Parathyroid adenoma (tissue), 2 donors: ENCODE results near the gene ADAMTS19.

Source experiments
- H2AFZ ChIP-seq: fragments of 300-600 bp; sonication (generic); one replicate; pipeline ENCODE4 v1.7.0; 2017; ENCODE audit warnings: antibody characterized with exemption, mild to moderate bottlenecking
- H3K27ac ChIP-seq: fragments of 300-600 bp; sonication (generic); one replicate; pipeline ENCODE4 v1.7.0; 2017
- H3K27me3 ChIP-seq: fragments of 300-600 bp; sonication (generic); one replicate; pipeline ENCODE4 v1.7.0; 2017; ENCODE audit warnings: low read length; ENCODE audit not compliant: control insufficient read depth, insufficient read depth
- H3K36me3 ChIP-seq: fragments of 300-600 bp; sonication (generic); one replicate; pipeline ENCODE4 v1.7.0; 2017; ENCODE audit warnings: low read length; ENCODE audit not compliant: control insufficient read depth, insufficient read depth
- H3K4me1 ChIP-seq: fragments of 300-600 bp; sonication (generic); one replicate; pipeline ENCODE4 v1.7.0; 2017; ENCODE audit warnings: control low read depth
- H3K4me2 ChIP-seq: fragments of 300-600 bp; sonication (generic); one replicate; pipeline ENCODE4 v1.7.0; 2017; ENCODE audit warnings: low read length
- H3K4me3 ChIP-seq: fragments of 300-600 bp; sonication (generic); one replicate; pipeline ENCODE4 v1.7.0; 2017; ENCODE audit warnings: low read depth, low read length
- H3K79me2 ChIP-seq: fragments of 300-600 bp; sonication (generic); one replicate; pipeline ENCODE4 v1.7.0; 2017; ENCODE audit warnings: control low read depth
- H3K9ac ChIP-seq: fragments of 300-600 bp; sonication (generic); one replicate; pipeline ENCODE4 v1.7.0; 2017; ENCODE audit warnings: mild to moderate bottlenecking
- H3K9me3 ChIP-seq: fragments of 300-600 bp; sonication (generic); one replicate; pipeline ENCODE4 v1.7.0; 2017; ENCODE audit warnings: low read length; ENCODE audit not compliant: control insufficient read depth
- TF ChIP-seq, protein P1 (sequence below): fragments of 300-600 bp; sonication (generic); IDR thresholded peaks from one replicate; pipeline ENCODE4 v1.7.0; 2017; ENCODE audit warnings: antibody characterized with exemption, mild to moderate bottlenecking
- donor health status: primary hyperparathyroidism.

The ADAMTS19 gene

DNA sequence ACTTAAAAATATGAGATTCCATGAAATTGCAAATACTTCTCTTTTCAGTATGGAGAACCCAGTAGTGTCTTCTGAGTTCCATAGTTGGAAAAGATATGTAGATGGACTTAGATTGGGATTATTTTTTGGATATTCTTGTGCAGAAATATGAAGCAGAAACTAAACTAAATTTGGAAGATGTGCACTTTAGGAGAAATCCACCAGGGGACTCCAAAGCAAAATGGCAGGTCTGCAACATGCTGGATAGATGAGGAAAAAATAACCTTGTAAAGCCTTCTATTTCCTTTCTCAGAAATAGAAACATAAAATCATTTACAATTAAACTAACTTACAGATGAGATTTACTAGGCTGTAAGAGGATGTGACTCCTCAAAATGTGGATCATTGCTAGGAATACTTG, 238.6 kb downstream of the ADAMTS19 start:
- Histone ChIP-seq H2AFZ (no peak overlapping the region), H3K4me1 (no peaks in the 10 kb centered on the region), H3K9me3 (no peaks in the 10 kb centered on the region), H3K27me3 (no peaks in the 10 kb centered on the region), H3K4me3 (no peak overlapping the region), H3K4me2 (no peak overlapping the region), H3K27ac (no peak overlapping the region), H3K9ac (no peak overlapping the region), H3K79me2 (no peaks in the 10 kb centered on the region), H3K36me3 (no peaks in the 10 kb centered on the region)
- TF ChIP-seq, protein P1, sequence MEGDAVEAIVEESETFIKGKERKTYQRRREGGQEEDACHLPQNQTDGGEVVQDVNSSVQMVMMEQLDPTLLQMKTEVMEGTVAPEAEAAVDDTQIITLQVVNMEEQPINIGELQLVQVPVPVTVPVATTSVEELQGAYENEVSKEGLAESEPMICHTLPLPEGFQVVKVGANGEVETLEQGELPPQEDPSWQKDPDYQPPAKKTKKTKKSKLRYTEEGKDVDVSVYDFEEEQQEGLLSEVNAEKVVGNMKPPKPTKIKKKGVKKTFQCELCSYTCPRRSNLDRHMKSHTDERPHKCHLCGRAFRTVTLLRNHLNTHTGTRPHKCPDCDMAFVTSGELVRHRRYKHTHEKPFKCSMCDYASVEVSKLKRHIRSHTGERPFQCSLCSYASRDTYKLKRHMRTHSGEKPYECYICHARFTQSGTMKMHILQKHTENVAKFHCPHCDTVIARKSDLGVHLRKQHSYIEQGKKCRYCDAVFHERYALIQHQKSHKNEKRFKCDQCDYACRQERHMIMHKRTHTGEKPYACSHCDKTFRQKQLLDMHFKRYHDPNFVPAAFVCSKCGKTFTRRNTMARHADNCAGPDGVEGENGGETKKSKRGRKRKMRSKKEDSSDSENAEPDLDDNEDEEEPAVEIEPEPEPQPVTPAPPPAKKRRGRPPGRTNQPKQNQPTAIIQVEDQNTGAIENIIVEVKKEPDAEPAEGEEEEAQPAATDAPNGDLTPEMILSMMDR: no peak

DNA sequence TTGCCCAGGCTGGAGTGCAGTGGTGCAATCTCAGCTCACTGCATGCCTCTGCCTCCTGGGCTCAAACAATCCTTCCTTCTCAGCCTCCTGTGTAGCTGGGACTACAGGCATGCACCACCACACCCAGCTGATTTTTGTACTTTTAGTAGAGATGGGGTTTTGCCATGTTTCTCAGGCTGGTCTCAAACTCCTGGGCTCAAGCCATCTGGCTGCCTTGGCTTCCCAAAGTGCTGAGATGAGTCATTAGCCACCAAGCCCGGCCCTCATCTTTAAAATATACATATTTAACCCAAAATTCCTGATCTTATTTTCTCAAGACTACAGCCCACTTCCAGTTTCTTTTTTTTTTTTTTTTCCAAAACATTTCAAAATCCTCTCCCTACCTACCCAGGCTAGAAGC, 256.1 kb downstream of the ADAMTS19 start:
- H3K79me2 ChIP-seq: no peaks in the 10 kb centered on the region
- TF ChIP-seq, protein P1: no peak
- no peaks in the 10 kb centered on the region for H3K27me3 ChIP-seq
- no peak overlapping the region for H3K4me3 ChIP-seq
- H2AFZ ChIP-seq: no peak overlapping the region
- H3K36me3 ChIP-seq: no peaks in the 10 kb centered on the region
- no peak overlapping the region for H3K4me2 ChIP-seq
- no peaks in the 10 kb centered on the region for H3K4me1 ChIP-seq
- no peak overlapping the region for H3K9ac ChIP-seq
- H3K27ac ChIP-seq: no peak overlapping the region
- no peaks in the 10 kb centered on the region for H3K9me3 ChIP-seq

DNA sequence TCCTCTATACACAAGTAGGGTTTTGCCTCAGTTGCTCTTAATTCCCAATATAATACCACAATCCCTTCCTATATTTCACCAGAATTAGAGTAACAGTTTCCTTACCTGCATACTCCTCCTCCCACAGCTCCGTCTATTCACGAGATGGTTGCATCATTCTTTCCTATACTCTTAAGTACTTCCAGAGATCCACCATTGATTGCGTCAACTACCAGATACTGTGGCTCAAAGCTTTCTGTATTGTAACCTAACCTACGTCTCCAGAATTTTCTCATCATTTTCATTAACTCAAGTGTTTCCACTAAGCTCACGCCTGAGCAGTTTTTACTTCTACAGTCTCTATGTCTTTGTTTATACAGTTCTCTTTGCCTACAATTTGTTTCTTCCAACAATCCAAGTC, 256.6 kb downstream of the ADAMTS19 start:
- Histone ChIP-seq H3K9ac (no peak overlapping the region), H3K79me2 (no peaks in the 10 kb centered on the region)

DNA sequence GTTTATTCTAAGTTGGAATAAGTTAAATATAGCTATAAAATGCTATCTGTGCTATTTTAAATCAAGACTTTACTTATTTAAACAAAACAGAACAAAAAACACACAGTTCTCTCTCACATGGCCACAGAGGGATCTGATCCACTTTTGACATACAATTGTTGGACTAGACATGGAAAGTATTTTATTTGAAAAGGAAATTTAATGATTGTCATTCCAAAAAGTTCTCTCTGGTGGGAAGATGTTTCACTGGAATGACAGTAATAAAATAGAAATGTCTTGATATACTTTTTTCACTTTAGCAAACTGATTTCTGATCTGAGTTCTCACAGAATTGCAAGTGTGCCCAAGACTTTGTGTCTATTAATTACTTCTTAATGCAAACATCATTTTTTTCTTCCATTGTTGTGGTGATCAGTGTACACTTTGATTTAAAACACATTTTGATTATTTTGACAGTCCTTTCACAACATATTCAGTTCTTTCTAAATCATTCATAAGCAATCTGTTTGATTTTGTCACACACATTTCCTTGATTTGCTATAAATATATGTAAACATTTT, 257.7 kb downstream of the ADAMTS19 start:
- H3K4me3 ChIP-seq: no peak overlapping the region
- no peaks in the 10 kb centered on the region for H3K36me3 ChIP-seq
- no peak overlapping the region for H2AFZ ChIP-seq
- no peak overlapping the region for H3K4me2 ChIP-seq
- H3K4me1 ChIP-seq: no peaks in the 10 kb centered on the region
- no peaks in the 10 kb centered on the region for H3K27me3 ChIP-seq
- H3K27ac ChIP-seq: no peak overlapping the region
- TF ChIP-seq, protein P1: no peak
- no peaks in the 10 kb centered on the region for H3K9me3 ChIP-seq
- H3K9ac ChIP-seq: no peak overlapping the region
- no peaks in the 10 kb centered on the region for H3K79me2 ChIP-seq

More for the DNA sequence above, 256.6 kb downstream of the ADAMTS19 start:
- TF ChIP-seq, protein P1: no peak
- Histone ChIP-seq H3K4me3 (no peak overlapping the region), H3K4me2 (no peak overlapping the region), H3K27me3 (no peaks in the 10 kb centered on the region), H3K4me1 (no peaks in the 10 kb centered on the region), H3K9me3 (no peaks in the 10 kb centered on the region), H3K27ac (no peak overlapping the region), H3K36me3 (no peaks in the 10 kb centered on the region), H2AFZ (no peak overlapping the region)

DNA sequence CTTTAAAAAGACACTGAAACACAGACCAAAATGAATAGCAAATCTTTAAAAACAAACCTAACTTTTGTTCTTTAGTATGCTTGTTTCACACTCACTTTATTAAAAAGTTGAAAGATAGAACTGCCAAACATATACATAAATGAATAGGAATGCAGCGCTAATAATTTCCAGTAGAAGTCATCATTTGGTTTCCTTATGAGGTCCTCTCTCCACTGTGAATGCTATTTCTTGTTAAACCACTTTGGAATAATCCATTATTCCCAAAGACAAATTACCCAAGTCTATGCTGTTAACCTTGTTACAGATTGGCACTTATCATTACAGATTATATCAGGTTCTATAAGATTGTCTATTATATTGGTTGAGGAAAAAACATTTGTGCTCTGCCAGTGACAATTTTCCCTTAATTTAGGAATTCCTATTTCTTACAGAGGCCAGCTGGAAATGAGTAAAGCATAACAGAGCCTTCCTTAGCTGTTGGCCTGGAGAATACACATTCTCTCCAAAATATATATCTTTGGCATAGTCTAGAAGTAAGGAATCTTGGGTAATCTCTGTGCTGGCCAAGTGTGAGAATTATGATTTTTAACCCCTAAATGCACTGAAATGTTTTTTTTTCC, 258.5 kb downstream of the ADAMTS19 start:
- no peak overlapping the region for H3K27ac ChIP-seq

More for the DNA sequence above, 258.5 kb downstream of the ADAMTS19 start:
- Histone ChIP-seq H3K9ac (no peak overlapping the region), H3K27me3 (no peaks in the 10 kb centered on the region), H3K36me3 (no peaks in the 10 kb centered on the region), H3K4me1 (no peaks in the 10 kb centered on the region), H3K9me3 (no peaks in the 10 kb centered on the region), H3K4me3 (no peak overlapping the region), H3K79me2 (no peaks in the 10 kb centered on the region), H2AFZ (no peak overlapping the region), H3K4me2 (no peak overlapping the region)
- TF ChIP-seq, protein P1: no peak
